ENCODE measurements around the gene IGF1R. TPM values are rescaled to one million over a fixed set of nuclear protein-coding genes. Genes with fewer than 3 reads are reported as not detected.

IGF1R gene
- total RNA-seq, 1 donor from 2014 or later = 97.7 TPM

DNA sequence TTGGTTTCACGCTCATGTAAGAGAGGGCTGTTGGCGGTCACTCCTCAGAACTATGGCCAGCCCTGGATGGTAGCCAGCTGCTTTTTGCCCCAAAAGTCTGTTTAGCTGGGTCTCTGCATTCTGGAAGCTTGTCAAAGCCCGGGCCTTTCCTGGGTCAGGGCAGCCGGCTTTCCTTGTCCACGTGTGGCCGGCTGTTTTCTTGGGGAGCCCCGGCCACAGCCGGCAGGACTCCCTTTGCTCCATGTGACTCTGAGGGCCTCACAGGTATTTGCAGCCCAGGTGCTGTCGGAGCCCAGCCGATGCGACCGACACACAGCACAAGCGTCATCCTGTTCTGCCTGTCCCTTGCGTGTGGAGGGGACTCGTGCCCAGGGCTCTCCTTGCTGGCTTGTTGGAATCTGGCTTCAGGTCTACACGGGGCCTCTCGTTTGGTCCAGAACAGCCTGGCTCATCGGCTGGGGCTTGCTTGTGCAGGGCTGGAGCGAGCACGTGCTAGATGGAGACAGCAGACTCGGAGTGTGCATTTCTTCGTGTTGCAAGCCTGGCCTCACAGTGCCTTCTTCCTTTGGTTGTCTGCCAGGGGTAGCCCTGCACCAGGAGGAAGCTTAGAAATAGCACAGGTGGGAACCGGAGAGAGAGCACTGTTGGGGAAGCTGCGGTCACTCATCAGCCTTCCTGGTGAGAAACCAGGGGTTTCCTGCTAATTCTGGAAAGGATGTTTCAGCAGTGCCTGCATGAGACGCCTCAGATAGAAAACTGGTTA is 307.8 kb downstream of the IGF1R start:
- Histone ChIP-seq H3K27me3 (no peaks in the 10 kb centered on the region), H3K4me1 (peaks cover 28% of the 10 kb centered on the region), H3K27ac (peak overlapping the region; percentile 79), H3K9me3 (no peaks in the 10 kb centered on the region), H3K4me3 (no peak overlapping the region), H3K36me3 (peaks cover 0 to 44% of the 10 kb centered on the region in 2 donors)
- DNase-seq (ENCODE audit: extremely low spot score in 2 of 2) = no peak
- peak in 1 of 2 donors; percentile 35 for TF ChIP-seq POLR2AphosphoS5 (IDR thresholded peaks at IDR 0.05; ENCODE audit: insufficient read depth in 1 of 2, low read depth in 1 of 2)
- TF ChIP-seq, protein P1, sequence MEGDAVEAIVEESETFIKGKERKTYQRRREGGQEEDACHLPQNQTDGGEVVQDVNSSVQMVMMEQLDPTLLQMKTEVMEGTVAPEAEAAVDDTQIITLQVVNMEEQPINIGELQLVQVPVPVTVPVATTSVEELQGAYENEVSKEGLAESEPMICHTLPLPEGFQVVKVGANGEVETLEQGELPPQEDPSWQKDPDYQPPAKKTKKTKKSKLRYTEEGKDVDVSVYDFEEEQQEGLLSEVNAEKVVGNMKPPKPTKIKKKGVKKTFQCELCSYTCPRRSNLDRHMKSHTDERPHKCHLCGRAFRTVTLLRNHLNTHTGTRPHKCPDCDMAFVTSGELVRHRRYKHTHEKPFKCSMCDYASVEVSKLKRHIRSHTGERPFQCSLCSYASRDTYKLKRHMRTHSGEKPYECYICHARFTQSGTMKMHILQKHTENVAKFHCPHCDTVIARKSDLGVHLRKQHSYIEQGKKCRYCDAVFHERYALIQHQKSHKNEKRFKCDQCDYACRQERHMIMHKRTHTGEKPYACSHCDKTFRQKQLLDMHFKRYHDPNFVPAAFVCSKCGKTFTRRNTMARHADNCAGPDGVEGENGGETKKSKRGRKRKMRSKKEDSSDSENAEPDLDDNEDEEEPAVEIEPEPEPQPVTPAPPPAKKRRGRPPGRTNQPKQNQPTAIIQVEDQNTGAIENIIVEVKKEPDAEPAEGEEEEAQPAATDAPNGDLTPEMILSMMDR (IDR thresholded peaks at IDR 0.05) = no peak
- intact Hi-C loops (cut with DNase I) = no loop called here

- peaks cover 0 to 45% of the 10 kb centered on the region in 2 donors for H3K36me3 ChIP-seq
Measured at GRCh38 chr15:98956796-98957553, 308.6 kb downstream of the IGF1R start.

GRCh38 chr15:98957655-98958054 is 309.3 kb downstream of the IGF1R start:
- intact Hi-C loops (cut with DNase I) = no loop called here
- DNase-seq (ENCODE audit: extremely low spot score in 2 of 2) = no peak
- H3K27ac ChIP-seq = no peak overlapping the region
- no peak overlapping the region for H3K4me3 ChIP-seq
- peaks cover 27% of the 10 kb centered on the region for H3K4me1 ChIP-seq
- TF ChIP-seq POLR2AphosphoS5 (IDR thresholded peaks at IDR 0.05; ENCODE audit: insufficient read depth in 1 of 2, low read depth in 1 of 2) (no peak), POLR2A (IDR thresholded peaks at IDR 0.05) (no peak)
- TF ChIP-seq, protein P1 (IDR thresholded peaks at IDR 0.05) = no peak
- peaks cover 0 to 52% of the 10 kb centered on the region in 2 donors for H3K36me3 ChIP-seq
- H3K27me3 ChIP-seq = no peaks in the 10 kb centered on the region
- H3K9me3 ChIP-seq = no peaks in the 10 kb centered on the region

More at GRCh38 chr15:98956796-98957553, 308.6 kb downstream of the IGF1R start:
- Histone ChIP-seq H3K4me3 (no peak overlapping the region), H3K27ac (peak overlapping the region; percentile 3), H3K4me1 (peaks cover 27% of the 10 kb centered on the region), H3K27me3 (no peaks in the 10 kb centered on the region), H3K9me3 (no peaks in the 10 kb centered on the region)
- DNase-seq (ENCODE audit: extremely low spot score in 2 of 2) = no peak
- intact Hi-C loops (cut with DNase I) = no loop called here
- TF ChIP-seq, protein P1 (IDR thresholded peaks at IDR 0.05) = no peak
- TF ChIP-seq POLR2AphosphoS5 (IDR thresholded peaks at IDR 0.05; ENCODE audit: insufficient read depth in 1 of 2, low read depth in 1 of 2) = no peak
- TF ChIP-seq POLR2A (IDR thresholded peaks at IDR 0.05) = no peak

DNA sequence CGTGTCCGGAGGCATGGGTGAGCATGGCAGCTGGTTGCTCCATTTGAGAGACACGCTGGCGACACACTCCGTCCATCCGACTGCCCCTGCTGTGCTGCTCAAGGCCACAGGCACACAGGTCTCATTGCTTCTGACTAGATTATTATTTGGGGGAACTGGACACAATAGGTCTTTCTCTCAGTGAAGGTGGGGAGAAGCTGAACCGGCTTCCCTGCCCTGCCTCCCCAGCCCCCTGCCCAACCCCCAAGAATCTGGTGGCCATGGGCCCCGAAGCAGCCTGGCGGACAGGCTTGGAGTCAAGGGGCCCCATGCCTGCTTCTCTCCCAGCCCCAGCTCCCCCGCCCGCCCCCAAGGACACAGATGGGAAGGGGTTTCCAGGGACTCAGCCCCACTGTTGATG is 309.7 kb downstream of the IGF1R start:
- Histone ChIP-seq H3K4me1 (peaks cover 27% of the 10 kb centered on the region), H3K27me3 (no peaks in the 10 kb centered on the region), H3K9me3 (no peaks in the 10 kb centered on the region), H3K36me3 (peaks cover 0 to 56% of the 10 kb centered on the region in 2 donors), H3K27ac (no peak overlapping the region), H3K4me3 (no peak overlapping the region)
- intact Hi-C loops (cut with DNase I) = no loop called here
- TF ChIP-seq, protein P1 (IDR thresholded peaks at IDR 0.05) = no peak
- TF ChIP-seq POLR2A (IDR thresholded peaks at IDR 0.05) (no peak), POLR2AphosphoS5 (IDR thresholded peaks at IDR 0.05; ENCODE audit: insufficient read depth in 1 of 2, low read depth in 1 of 2) (no peak)
- DNase-seq (ENCODE audit: extremely low spot score in 2 of 2) = no peak
